Activated T-helper 1 cell treated with anti-CD3 and anti-CD28 coated beads, Interleukin-12 subunit alpha, Interleukin-12 subunit beta, Interleukin-2, Interleukin-4 antibody, amounts not matched to agents 30 ng/mL and 10 ng/mL and 1 ng/mL, durations not matched to agents 14 hours and 24 hours and 36 hours (primary cell): ENCODE results near the gene PPM1J. TPM values are rescaled to one million over a fixed set of nuclear protein-coding genes. Genes with fewer than 3 reads are reported as not detected.

Source experiments
- DNase-seq: peaks from one replicate; pipeline ENCODE4 v3.0.0; 2021; ENCODE audit warnings: low spot score
- H3K27ac Mint-ChIP-seq: one replicate; pipeline ENCODE4 v1.8.0; 2021; ENCODE audit warnings: mild to moderate bottlenecking, mixed read lengths
- H3K27me3 Mint-ChIP-seq: one replicate; pipeline ENCODE4 v1.8.0; 2022; ENCODE audit warnings: mild to moderate bottlenecking, moderate library complexity, mixed read lengths; ENCODE audit not compliant: insufficient read depth
- H3K36me3 Mint-ChIP-seq: one replicate; pipeline ENCODE4 v1.8.0; 2021; ENCODE audit warnings: low read depth, mixed read lengths
- H3K4me1 Mint-ChIP-seq: one replicate; pipeline ENCODE4 v1.8.0; 2021; ENCODE audit warnings: low read depth, mixed read lengths
- H3K4me3 Mint-ChIP-seq: one replicate; pipeline ENCODE4 v1.8.0; 2021; ENCODE audit warnings: mild to moderate bottlenecking, moderate library complexity, mixed read lengths
- H3K9me3 Mint-ChIP-seq: one replicate; pipeline ENCODE4 v1.8.0; 2021; ENCODE audit warnings: mixed read lengths
- intact Hi-C: fragments of 100-400 bp; cut with micrococcal nuclease; formaldehyde crosslinking; loops from one replicate; pipeline ENCODE4 v1.15.1; 2024
- total RNA-seq: library from RNA; stranded (reverse); gene quantifications from 2 replicates; pipeline ENCODE4 v1.2.3, GENCODE V29; 2022

PPM1J gene
- total RNA-seq, 1 donor from 2014 or later: 0.60 TPM

GRCh38 chr1:112686835-112687234 lies 28.3 kb downstream of the PPM1J start:
- intact Hi-C loops: no loop called here
- no peak overlapping the region for H3K4me3 Mint-ChIP-seq
- H3K9me3 Mint-ChIP-seq: no peaks in the 10 kb centered on the region
- no peak for DNase-seq
- H3K27ac Mint-ChIP-seq: no peak overlapping the region
- H3K4me1 Mint-ChIP-seq: peaks cover 6% of the 10 kb centered on the region
- H3K36me3 Mint-ChIP-seq: peaks cover 24% of the 10 kb centered on the region
- no peaks in the 10 kb centered on the region for H3K27me3 Mint-ChIP-seq

GRCh38 chr1:112686417-112686816 lies 28.7 kb downstream of the PPM1J start:
- H3K27me3 Mint-ChIP-seq: no peaks in the 10 kb centered on the region

GRCh38 chr1:112685913-112686312 lies 29.2 kb downstream of the PPM1J start:
- no peak for DNase-seq
- Mint-ChIP-seq H3K27ac (no peak overlapping the region), H3K4me3 (no peak overlapping the region), H3K4me1 (peaks cover 6% of the 10 kb centered on the region), H3K36me3 (peaks cover 22% of the 10 kb centered on the region), H3K9me3 (no peaks in the 10 kb centered on the region), H3K27me3 (no peaks in the 10 kb centered on the region)
- intact Hi-C loops: no loop called here

More at GRCh38 chr1:112686417-112686816, 28.7 kb downstream of the PPM1J start:
- Mint-ChIP-seq H3K4me3 (no peak overlapping the region), H3K9me3 (no peaks in the 10 kb centered on the region), H3K36me3 (peaks cover 22% of the 10 kb centered on the region), H3K4me1 (peaks cover 6% of the 10 kb centered on the region), H3K27ac (no peak overlapping the region)
- intact Hi-C loops: no loop called here
- DNase-seq: no peak

GRCh38 chr1:112678605-112679004 lies 36.5 kb downstream of the PPM1J start:
- Mint-ChIP-seq H3K4me1 (peaks cover 54% of the 10 kb centered on the region), H3K36me3 (peaks cover 27% of the 10 kb centered on the region), H3K9me3 (no peaks in the 10 kb centered on the region), H3K27me3 (no peaks in the 10 kb centered on the region), H3K27ac (no peak overlapping the region), H3K4me3 (no peak overlapping the region)
- no peak for DNase-seq
- intact Hi-C loops: loop anchor here (10.0 kb wide), 1 partner anchor 174 kb away; the partner anchor contains the start of gene WNT2B

GRCh38 chr1:112677501-112677900 lies 37.6 kb downstream of the PPM1J start:
- peaks cover 31% of the 10 kb centered on the region for H3K36me3 Mint-ChIP-seq
- H3K27ac Mint-ChIP-seq: no peak overlapping the region
- no peaks in the 10 kb centered on the region for H3K27me3 Mint-ChIP-seq
- peaks cover 61% of the 10 kb centered on the region for H3K4me1 Mint-ChIP-seq
- no peak for DNase-seq
- peak overlapping the region; percentile 9 for H3K4me3 Mint-ChIP-seq
- no peaks in the 10 kb centered on the region for H3K9me3 Mint-ChIP-seq
- intact Hi-C loops: loop anchor here (10.0 kb wide), 1 partner anchor 173 kb away; the partner anchor contains the start of gene WNT2B

GRCh38 chr1:112676543-112676942 lies 38.6 kb downstream of the PPM1J start:
- no peak for DNase-seq
- Mint-ChIP-seq H3K27me3 (no peaks in the 10 kb centered on the region), H3K4me1 (peaks cover 61% of the 10 kb centered on the region), H3K36me3 (peaks cover 35% of the 10 kb centered on the region), H3K4me3 (peak overlapping the region; percentile 81), H3K27ac (no peak overlapping the region), H3K9me3 (no peaks in the 10 kb centered on the region)
- intact Hi-C loops: loop anchor here (10.0 kb wide), 1 partner anchor 172 kb away; the partner anchor contains the start of gene WNT2B

- H3K4me3 Mint-ChIP-seq: peak overlapping the region; percentile 81
- no peaks in the 10 kb centered on the region for H3K9me3 Mint-ChIP-seq
- no peak for DNase-seq
- intact Hi-C loops: loop anchor here (10.0 kb wide), 1 partner anchor 171 kb away; the partner anchor contains the start of gene WNT2B
- H3K27ac Mint-ChIP-seq: peak overlapping the region; percentile 72
- H3K27me3 Mint-ChIP-seq: no peaks in the 10 kb centered on the region
- H3K36me3 Mint-ChIP-seq: peaks cover 42% of the 10 kb centered on the region
- peaks cover 61% of the 10 kb centered on the region for H3K4me1 Mint-ChIP-seq
Measured at GRCh38 chr1:112675728-112676381, 39.3 kb downstream of the PPM1J start.

- Mint-ChIP-seq H3K27ac (peak overlapping the region; percentile 98), H3K4me3 (peak overlapping the region; percentile 97), H3K4me1 (peaks cover 61% of the 10 kb centered on the region), H3K9me3 (no peaks in the 10 kb centered on the region), H3K36me3 (peaks cover 49% of the 10 kb centered on the region), H3K27me3 (no peaks in the 10 kb centered on the region)
- DNase-seq: peak; percentile 31
- intact Hi-C loops: loop anchor here (1.0 to 10.0 kb wide), 3 partner anchors 30 to 170 kb away; partner anchors contain the start of genes CAPZA1, ST7L and WNT2B
Measured at GRCh38 chr1:112674986-112675727, 40.0 kb downstream of the PPM1J start.

GRCh38 chr1:112674440-112674985 lies 40.6 kb downstream of the PPM1J start, which contains the start of gene MOV10:
TSS of gene MOV10 (plus strand) at chr1:112674659. CDS start at chr1:112674913, 254 bp downstream.
- no peaks in the 10 kb centered on the region for H3K27me3 Mint-ChIP-seq
- H3K4me1 Mint-ChIP-seq: peaks cover 61% of the 10 kb centered on the region
- peak; percentile 59 for DNase-seq
- H3K4me3 Mint-ChIP-seq: peak within 1 kb of the TSS; percentile 97
- peak within 1 kb of the TSS; percentile 98 for H3K27ac Mint-ChIP-seq
- intact Hi-C loops: loop anchor here (1.0 to 10.0 kb wide), 3 partner anchors 31 to 170 kb away; partner anchors contain the start of genes CAPZA1, ST7L and WNT2B
- H3K36me3 Mint-ChIP-seq: peaks cover 52% of the 10 kb centered on the region
- H3K9me3 Mint-ChIP-seq: no peaks in the 10 kb centered on the region

GRCh38 chr1:112673592-112674439 lies 41.3 kb downstream of the PPM1J start:
- DNase-seq: no peak
- H3K9me3 Mint-ChIP-seq: no peaks in the 10 kb centered on the region
- intact Hi-C loops: loop anchor here (1.0 to 10.0 kb wide), 3 partner anchors 31 to 169 kb away; partner anchors contain the start of genes CAPZA1, ST7L and WNT2B
- H3K4me1 Mint-ChIP-seq: peaks cover 61% of the 10 kb centered on the region
- peak overlapping the region; percentile 97 for H3K4me3 Mint-ChIP-seq
- peak overlapping the region; percentile 98 for H3K27ac Mint-ChIP-seq
- H3K36me3 Mint-ChIP-seq: peaks cover 52% of the 10 kb centered on the region
- H3K27me3 Mint-ChIP-seq: no peaks in the 10 kb centered on the region

- Mint-ChIP-seq H3K27ac (peak overlapping the region; percentile 60), H3K4me1 (peaks cover 62% of the 10 kb centered on the region), H3K27me3 (no peaks in the 10 kb centered on the region), H3K36me3 (peaks cover 59% of the 10 kb centered on the region), H3K4me3 (peak overlapping the region; percentile 62), H3K9me3 (no peaks in the 10 kb centered on the region)
- intact Hi-C loops: loop anchor here (10.0 kb wide), 1 partner anchor 168 kb away; the partner anchor contains the start of gene WNT2B
- no peak for DNase-seq
Measured at GRCh38 chr1:112672842-112673241, 42.3 kb downstream of the PPM1J start.

- H3K4me1 Mint-ChIP-seq: peaks cover 59% of the 10 kb centered on the region
- no peak overlapping the region for H3K27ac Mint-ChIP-seq
- peaks cover 67% of the 10 kb centered on the region for H3K36me3 Mint-ChIP-seq
- H3K9me3 Mint-ChIP-seq: no peaks in the 10 kb centered on the region
- no peak for DNase-seq
- H3K27me3 Mint-ChIP-seq: no peaks in the 10 kb centered on the region
- H3K4me3 Mint-ChIP-seq: no peak overlapping the region
- intact Hi-C loops: loop anchor here (10.0 kb wide), 1 partner anchor 167 kb away; the partner anchor contains the start of gene WNT2B
Measured at GRCh38 chr1:112672009-112672408, 43.1 kb downstream of the PPM1J start.
